ENCODE data around the gene RWDD3. TPM values are rescaled to one million over a fixed set of nuclear protein-coding genes. Genes with fewer than 3 reads are reported as not detected.

Gene RWDD3
- total RNA-seq, 2 experiments from 2014 or later = 14.3 to 14.5 TPM

- ChIA-PET CTCF (no interaction called here), POLR2A (no interaction called here)
- intact Hi-C loops (cut with DNase I, micrococcal nuclease) = no loop called here
- Mint-ChIP-seq H3K4me1 (ENCODE audit: low read depth) (no peaks in the 10 kb centered on the region), H3K27ac (no peak overlapping the region), H3K9me3 (no peaks in the 10 kb centered on the region), H3K4me3 (no peak overlapping the region), H3K27me3 (no peaks in the 10 kb centered on the region), H3K36me3 (ENCODE audit: low read depth) (peaks cover 29% of the 10 kb centered on the region)
- DNase-seq (no peak), ATAC-seq (ENCODE audit: poor library complexity) (no peak)
- Histone ChIP-seq H3K27ac (ENCODE audit: low read depth in 1 of 2, low read length in 2 of 2) (no peak overlapping the region), H3K27me3 (ENCODE audit: control insufficient read depth in 1 of 2, insufficient read depth in 2 of 2, low read length in 2 of 2) (no peaks in the 10 kb centered on the region), H3K9me3 (ENCODE audit: control insufficient read depth in 1 of 2, insufficient read depth in 1 of 2, low read length in 2 of 2) (peaks cover 0 to 5% of the 10 kb centered on the region in 2 experiments), H3K36me3 (ENCODE audit: insufficient read depth, low read length) (peaks cover 10% of the 10 kb centered on the region), H3K4me1 (ENCODE audit: insufficient read depth, low read length) (no peaks in the 10 kb centered on the region), H3K4me3 (ENCODE audit: low read length) (no peak overlapping the region)
- TF ChIP-seq, protein P1, sequence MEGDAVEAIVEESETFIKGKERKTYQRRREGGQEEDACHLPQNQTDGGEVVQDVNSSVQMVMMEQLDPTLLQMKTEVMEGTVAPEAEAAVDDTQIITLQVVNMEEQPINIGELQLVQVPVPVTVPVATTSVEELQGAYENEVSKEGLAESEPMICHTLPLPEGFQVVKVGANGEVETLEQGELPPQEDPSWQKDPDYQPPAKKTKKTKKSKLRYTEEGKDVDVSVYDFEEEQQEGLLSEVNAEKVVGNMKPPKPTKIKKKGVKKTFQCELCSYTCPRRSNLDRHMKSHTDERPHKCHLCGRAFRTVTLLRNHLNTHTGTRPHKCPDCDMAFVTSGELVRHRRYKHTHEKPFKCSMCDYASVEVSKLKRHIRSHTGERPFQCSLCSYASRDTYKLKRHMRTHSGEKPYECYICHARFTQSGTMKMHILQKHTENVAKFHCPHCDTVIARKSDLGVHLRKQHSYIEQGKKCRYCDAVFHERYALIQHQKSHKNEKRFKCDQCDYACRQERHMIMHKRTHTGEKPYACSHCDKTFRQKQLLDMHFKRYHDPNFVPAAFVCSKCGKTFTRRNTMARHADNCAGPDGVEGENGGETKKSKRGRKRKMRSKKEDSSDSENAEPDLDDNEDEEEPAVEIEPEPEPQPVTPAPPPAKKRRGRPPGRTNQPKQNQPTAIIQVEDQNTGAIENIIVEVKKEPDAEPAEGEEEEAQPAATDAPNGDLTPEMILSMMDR (IDR thresholded peaks at IDR 0.05) = no peak
These were observed 21.8 kb downstream of the RWDD3 start for GRCh38 chr1:95255826-95256225.

DNA sequence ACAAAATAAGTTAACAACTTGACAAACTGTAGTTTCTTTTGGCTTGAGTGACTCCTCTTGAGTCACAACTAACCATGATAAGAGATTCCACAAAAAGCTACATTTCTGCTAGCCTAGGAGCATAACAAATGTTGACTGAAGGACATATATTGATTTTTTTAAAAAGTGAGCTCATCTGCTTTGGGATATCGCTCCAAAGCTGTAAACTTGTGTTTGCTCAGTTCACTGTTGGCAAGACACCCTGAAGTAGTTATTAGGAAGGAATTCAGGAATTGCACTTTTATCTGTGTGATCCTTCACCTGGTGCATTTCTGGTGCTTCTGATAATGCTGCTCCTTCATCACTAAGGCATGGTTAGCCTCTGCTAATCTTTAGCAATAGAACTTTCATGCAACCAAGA lies 23.7 kb downstream of the RWDD3 start:
- ATAC-seq (ENCODE audit: poor library complexity) (no peak), DNase-seq (no peak)
- Mint-ChIP-seq H3K9me3 (no peaks in the 10 kb centered on the region), H3K36me3 (ENCODE audit: low read depth) (peaks cover 12% of the 10 kb centered on the region), H3K4me1 (ENCODE audit: low read depth) (no peaks in the 10 kb centered on the region), H3K4me3 (no peak overlapping the region), H3K27ac (no peak overlapping the region), H3K27me3 (no peaks in the 10 kb centered on the region)
- H3K27ac ChIP-seq (ENCODE audit: low read depth in 1 of 2, low read length in 2 of 2) = no peak overlapping the region
- H3K4me3 ChIP-seq (ENCODE audit: low read length) = no peak overlapping the region
- intact Hi-C loops (cut with DNase I, micrococcal nuclease) = no loop called here
- TF ChIP-seq, protein P1 (IDR thresholded peaks at IDR 0.05) = no peak
- no peaks in the 10 kb centered on the region for H3K4me1 ChIP-seq (ENCODE audit: insufficient read depth, low read length)
- H3K9me3 ChIP-seq (ENCODE audit: control insufficient read depth in 1 of 2, insufficient read depth in 1 of 2, low read length in 2 of 2) = peaks cover 0 to 5% of the 10 kb centered on the region in 2 experiments
- H3K27me3 ChIP-seq (ENCODE audit: control insufficient read depth in 1 of 2, insufficient read depth in 2 of 2, low read length in 2 of 2) = no peaks in the 10 kb centered on the region
- ChIA-PET CTCF (interaction anchor here (0.6 to 1.2 kb wide), 2 partner anchors 20 to 24 kb away, joined by 3 read pairs; partner anchors contain the start of gene RWDD3), POLR2A (no interaction called here)
- peaks cover 3% of the 10 kb centered on the region for H3K36me3 ChIP-seq (ENCODE audit: insufficient read depth, low read length)

DNA sequence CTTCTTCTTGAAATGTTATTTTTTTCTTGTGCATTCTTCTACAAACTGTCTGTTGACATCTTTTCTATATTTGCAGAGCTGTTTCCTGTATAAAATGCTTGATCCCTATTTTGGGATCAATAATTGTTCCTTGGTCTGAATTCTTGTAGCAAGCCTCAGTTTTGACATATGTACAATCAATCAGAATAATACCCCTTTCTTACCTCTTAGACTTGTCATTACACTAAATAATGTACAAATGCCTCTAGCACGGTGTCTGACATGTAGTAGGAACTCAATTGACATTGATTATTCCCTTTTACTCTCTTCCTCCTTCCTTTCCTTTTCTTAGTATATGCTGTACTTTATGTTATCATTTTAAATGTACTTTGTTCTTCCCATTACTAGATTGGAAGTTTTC lies 25.2 kb downstream of the RWDD3 start:
- Mint-ChIP-seq H3K4me1 (ENCODE audit: low read depth) (no peaks in the 10 kb centered on the region), H3K36me3 (ENCODE audit: low read depth) (no peaks in the 10 kb centered on the region), H3K27ac (no peak overlapping the region), H3K27me3 (no peaks in the 10 kb centered on the region), H3K4me3 (no peak overlapping the region), H3K9me3 (no peaks in the 10 kb centered on the region)
- CTCF ChIA-PET = no interaction called here
- no peak overlapping the region for H3K27ac ChIP-seq (ENCODE audit: low read depth in 1 of 2, low read length in 2 of 2)
- TF ChIP-seq, protein P1 (IDR thresholded peaks at IDR 0.05) = no peak
- H3K4me3 ChIP-seq (ENCODE audit: low read length) = no peak overlapping the region
- no peaks in the 10 kb centered on the region for H3K4me1 ChIP-seq (ENCODE audit: insufficient read depth, low read length)
- intact Hi-C loops (cut with DNase I, micrococcal nuclease) = no loop called here
- no peaks in the 10 kb centered on the region for H3K36me3 ChIP-seq (ENCODE audit: insufficient read depth, low read length)
- H3K9me3 ChIP-seq (ENCODE audit: control insufficient read depth in 1 of 2, insufficient read depth in 1 of 2, low read length in 2 of 2) = peaks cover 0 to 3% of the 10 kb centered on the region in 2 experiments
- POLR2A ChIA-PET = no interaction called here
- no peak for ATAC-seq (ENCODE audit: poor library complexity)
- no peak for DNase-seq
- H3K27me3 ChIP-seq (ENCODE audit: control insufficient read depth in 1 of 2, insufficient read depth in 2 of 2, low read length in 2 of 2) = no peaks in the 10 kb centered on the region
